ENCODE data around the gene USP7.

DNA sequence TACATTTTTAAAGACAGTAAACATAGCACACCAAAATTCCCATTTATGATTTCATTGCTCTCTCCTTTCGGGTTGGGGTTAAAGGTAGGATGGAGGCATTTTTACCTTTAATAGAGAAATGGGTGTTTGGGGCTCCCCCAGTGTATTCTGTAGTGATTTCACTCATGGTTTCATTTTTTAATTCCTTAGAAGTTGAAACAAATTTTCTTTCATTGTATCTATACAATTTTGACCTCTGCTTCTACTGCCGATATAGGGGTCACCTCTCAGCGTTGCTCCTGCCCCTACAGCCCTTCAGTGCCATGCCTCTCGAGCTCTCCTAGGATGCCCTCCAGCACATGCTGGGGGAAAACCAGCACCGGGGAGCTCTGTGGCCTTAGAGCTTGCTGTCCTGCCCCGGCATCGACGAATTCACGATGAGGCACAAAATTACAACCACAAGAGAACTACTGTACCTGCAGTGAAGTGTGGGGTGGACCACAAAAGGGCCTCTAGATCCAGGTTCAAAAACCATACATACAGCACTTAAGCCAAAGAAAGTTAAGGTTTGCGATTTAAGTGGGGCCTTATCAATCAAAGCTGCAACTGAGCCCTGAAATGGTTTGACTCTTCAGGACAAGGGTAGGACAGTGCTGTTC lies 42.2 kb downstream of the USP7 start:
- no peak for TF ChIP-seq EP300 (IDR thresholded peaks at IDR 0.05)
- TF ChIP-seq POLR2A (IDR thresholded peaks at IDR 0.05): no peak
- TF ChIP-seq CTCF (IDR thresholded peaks at IDR 0.05): no peak

All from upper lobe of left lung (tissue), 4 donors.